Measurements from ENCODE around the gene PSENEN.

DNA sequence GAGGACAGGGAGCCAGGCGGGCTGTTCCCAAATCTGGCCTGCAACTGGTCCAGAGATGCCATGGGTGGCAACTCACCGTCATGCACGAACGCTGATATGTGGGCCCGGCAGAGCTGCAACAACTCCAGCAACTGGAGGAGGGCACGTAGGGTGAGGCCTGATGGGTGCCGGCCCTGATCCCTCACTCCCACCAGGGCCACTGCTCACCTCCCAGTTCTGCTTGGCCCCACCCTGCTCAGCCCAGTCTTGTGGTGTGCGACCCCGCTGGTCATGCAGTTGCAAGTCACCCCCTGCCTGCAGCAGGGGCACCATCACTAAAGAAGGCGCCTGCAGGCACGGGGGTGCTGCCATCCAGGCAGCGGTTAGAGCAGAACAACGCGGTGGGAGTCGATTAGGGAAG, 46.9 kb downstream of the PSENEN start:
- TF ChIP-seq POLR2AphosphoS5 (IDR thresholded peaks at IDR 0.05; ENCODE audit: borderline replicate concordance, low read depth, low read length): no peak
- no peak for TF ChIP-seq EZH2 (IDR thresholded peaks at IDR 0.05)

Data from SK-N-MC (cell line).